GM12864 (cell line): ENCODE data around the gene NCAM1.

Source experiments
- DNase-seq: peaks from one replicate; pipeline ENCODE4 v3.0.0-alpha.2; 2011; ENCODE audit warnings: low read depth
- H3K4me3 ChIP-seq: 2 replicates; pipeline ENCODE4 v1.5.1; 2011; ENCODE audit warnings: mild to moderate bottlenecking, low read depth, low read length, control low read depth
- TF ChIP-seq, protein P1 (sequence below): IDR thresholded peaks from 2 replicates; pipeline ENCODE4 v1.5.1; 2011; ENCODE audit warnings: low read depth, mild to moderate bottlenecking, moderate library complexity, low read length, control low read depth, inconsistent platforms; ENCODE audit errors: missing control alignments

Gene NCAM1

DNA sequence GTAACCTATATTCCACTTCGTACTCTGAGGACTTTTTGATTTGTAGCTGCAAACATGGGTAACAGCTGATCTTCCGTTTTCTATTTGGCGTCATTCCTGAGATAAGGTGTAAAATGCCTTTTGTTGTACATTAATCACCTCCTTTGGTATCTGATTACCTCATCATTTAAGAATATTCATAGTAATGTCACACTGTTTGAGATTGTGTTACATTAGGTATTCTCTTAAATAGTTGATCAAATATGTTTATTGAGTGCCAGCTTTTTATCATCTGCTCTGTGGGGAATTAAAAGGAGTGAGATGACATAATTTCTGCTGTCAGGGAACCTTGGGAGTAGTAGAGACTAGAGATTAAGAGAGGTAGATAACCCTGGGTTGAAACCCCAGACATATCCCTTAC is 5.9 kb downstream of the NCAM1 start:
- no peak overlapping the region for H3K4me3 ChIP-seq
- TF ChIP-seq, protein P1, sequence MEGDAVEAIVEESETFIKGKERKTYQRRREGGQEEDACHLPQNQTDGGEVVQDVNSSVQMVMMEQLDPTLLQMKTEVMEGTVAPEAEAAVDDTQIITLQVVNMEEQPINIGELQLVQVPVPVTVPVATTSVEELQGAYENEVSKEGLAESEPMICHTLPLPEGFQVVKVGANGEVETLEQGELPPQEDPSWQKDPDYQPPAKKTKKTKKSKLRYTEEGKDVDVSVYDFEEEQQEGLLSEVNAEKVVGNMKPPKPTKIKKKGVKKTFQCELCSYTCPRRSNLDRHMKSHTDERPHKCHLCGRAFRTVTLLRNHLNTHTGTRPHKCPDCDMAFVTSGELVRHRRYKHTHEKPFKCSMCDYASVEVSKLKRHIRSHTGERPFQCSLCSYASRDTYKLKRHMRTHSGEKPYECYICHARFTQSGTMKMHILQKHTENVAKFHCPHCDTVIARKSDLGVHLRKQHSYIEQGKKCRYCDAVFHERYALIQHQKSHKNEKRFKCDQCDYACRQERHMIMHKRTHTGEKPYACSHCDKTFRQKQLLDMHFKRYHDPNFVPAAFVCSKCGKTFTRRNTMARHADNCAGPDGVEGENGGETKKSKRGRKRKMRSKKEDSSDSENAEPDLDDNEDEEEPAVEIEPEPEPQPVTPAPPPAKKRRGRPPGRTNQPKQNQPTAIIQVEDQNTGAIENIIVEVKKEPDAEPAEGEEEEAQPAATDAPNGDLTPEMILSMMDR = no peak
- DNase-seq = no peak

DNA sequence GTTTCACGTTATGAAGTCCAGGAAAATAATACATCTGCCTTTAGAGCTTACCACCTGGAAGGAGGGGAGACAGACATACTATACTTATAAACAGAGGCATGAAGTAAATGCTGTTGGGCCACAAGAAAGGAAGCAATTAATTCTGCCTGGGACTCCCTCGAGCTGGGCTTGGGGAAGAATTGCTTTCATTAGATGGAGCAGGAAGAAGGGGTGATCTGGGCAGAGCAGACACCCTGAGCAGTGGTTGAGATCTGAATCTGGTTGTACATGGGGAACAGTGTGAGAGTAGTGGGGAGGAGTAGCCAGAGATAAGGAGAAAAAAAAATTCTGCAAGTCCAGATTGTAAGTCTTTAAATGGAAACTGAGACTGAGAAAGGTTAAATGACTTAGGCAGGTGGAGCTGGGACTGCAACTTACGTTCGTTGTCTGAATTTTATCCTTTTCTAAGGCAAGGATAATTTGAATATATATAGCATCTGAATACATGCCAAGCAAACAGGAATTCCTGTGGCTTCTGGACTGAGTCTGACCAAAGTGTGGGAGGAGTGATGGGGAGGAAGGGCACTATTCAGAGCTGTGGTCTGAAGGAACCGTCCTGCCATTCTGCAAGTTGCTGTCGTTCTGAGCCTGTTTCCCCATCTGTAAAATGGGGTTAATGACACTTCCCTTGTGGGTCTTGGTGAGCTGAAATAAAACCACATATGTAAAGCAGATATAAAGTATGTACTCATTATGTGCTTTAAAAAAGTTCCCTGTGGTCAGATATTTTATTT is 7.9 kb downstream of the NCAM1 start:
- H3K4me3 ChIP-seq = no peak overlapping the region
- no peak for DNase-seq
- TF ChIP-seq, protein P1 = no peak

DNA sequence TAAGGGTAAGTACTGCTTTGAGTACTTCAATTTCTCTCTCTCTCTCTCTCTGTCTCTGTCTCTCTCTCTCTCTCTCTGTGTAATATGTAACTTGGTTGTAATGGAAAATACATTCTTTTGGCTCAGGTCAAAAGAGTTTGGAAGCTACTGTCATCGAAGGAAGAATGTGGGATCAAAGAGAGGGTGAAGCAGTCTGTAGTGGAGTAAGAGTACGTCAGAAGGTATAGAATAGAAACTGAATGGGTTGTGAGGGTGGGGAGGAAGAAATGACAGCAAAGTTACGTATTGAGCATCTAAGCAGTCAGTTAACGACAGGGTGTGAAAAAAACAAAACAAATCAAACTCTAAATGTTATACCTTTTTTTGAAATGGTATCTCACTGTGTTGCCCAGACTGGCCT is 10.0 kb downstream of the NCAM1 start:
- TF ChIP-seq, protein P1 = no peak
- H3K4me3 ChIP-seq = no peak overlapping the region
- no peak for DNase-seq

DNA sequence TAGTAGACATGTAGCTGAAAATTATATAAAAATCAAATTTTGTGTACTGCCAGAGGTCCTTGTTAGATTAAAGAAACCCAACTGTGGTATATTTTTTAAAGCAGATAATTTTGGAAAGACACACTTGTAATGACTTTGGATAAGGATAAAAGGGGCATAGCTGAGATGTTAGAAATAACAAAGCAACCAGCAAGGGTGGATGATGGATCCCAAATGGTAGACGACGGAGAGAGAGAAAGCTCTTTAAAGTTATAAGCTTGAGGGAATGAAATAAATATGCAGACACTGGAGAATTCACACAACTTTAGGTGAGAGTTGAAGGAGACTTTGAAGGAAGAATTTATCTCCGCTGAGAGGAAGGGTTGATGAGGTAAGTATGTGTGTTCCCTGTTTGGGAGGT is 10.6 kb downstream of the NCAM1 start:
- TF ChIP-seq, protein P1 = no peak
- no peak overlapping the region for H3K4me3 ChIP-seq
- DNase-seq = no peak

DNA sequence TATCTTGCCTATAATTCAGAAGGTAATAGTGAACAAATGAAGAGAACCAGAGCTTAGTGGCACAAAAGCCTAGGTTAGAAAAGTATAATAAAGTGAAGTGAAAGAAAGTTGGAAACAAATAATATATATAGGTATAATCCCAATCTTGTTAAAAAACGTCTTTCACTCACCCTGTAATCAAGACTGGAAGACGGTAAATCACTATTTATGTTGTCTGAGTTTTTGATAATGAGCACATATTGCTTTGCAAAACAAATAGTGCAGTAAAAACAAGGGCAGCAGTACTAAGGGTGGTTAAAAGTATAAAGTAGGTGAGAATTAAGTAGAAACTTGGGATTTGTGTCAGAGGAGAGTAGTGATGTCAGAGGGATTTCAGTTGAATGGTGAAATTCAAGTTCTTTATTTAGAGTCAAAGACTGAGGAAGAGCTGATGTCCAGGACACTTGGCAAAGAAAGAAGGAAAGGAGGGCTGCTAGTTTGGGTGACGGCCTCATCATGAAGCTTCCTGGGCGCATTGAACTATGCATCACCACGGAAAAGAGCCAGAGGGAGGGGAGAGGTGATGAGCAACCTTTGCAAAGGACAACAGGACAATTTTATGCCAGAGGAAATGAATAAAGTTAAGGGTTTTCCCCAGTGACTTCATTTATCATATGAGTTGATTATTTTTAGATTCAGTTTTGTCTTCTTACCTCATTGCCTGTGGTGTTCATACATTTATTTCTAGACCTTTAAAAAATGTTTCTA is 11.4 kb downstream of the NCAM1 start:
- DNase-seq = no peak
- TF ChIP-seq, protein P1 = no peak
- H3K4me3 ChIP-seq = no peak overlapping the region

DNA sequence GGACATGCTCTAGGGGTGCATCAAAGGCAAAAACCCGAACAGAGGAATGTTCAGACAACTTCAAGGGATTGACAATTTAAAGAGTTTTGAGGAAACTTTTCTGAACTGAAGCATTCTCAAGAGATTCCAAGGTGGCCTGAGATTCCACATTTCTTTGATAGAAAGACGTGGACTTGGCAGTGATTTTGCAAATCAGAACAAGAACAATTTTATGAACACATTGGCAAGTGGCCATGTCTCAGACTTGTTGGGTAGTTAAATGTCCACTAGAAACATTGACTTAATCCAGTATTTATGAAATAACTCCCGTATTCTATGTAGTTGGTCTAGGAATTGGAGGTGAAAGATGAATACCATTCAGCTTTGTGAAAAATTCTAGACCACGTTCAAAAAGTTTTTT is 13.8 kb downstream of the NCAM1 start:
- TF ChIP-seq, protein P1 = no peak
- DNase-seq = no peak
- no peak overlapping the region for H3K4me3 ChIP-seq
